ENCODE measurements around the gene TCF7L2. TPM values are rescaled to one million over a fixed set of nuclear protein-coding genes. Genes with fewer than 3 reads are reported as not detected.
"Not testable (repeated sequence)": the region's sequence is repeated elsewhere in the genome, so short reads cannot be mapped to it uniquely, and the experiment has no call there.

The TCF7L2 gene
- total RNA-seq, 1 experiment from 2014 or later = 45.2 TPM

DNA sequence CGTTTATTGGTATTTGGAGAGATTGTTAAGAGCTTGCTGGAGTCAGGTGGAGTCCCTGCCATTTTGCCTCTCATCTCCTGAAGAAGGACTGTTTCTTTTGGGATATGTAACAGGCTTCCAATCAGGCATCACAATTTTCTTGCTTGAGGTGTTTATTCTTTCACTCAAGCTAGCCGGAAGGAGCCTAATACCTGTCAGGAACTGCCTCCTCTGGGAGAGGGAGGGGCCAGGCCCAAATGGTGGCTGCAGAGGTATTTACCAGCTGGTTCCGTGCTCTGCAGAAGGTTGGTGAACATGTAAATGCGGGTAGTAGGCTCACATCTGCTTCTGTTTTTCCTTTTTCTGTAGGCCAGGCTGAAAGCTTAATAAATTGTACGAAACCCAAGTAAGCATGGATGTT lies 114.0 kb downstream of the TCF7L2 start:
- 0 out of 2 replicates have a peak, but pooled peaks have one; percentile 0 for TF ChIP-seq POLR2AphosphoS5 (IDR thresholded peaks at IDR 0.05; ENCODE audit: low read depth, low read length)
- TF ChIP-seq, protein P1, sequence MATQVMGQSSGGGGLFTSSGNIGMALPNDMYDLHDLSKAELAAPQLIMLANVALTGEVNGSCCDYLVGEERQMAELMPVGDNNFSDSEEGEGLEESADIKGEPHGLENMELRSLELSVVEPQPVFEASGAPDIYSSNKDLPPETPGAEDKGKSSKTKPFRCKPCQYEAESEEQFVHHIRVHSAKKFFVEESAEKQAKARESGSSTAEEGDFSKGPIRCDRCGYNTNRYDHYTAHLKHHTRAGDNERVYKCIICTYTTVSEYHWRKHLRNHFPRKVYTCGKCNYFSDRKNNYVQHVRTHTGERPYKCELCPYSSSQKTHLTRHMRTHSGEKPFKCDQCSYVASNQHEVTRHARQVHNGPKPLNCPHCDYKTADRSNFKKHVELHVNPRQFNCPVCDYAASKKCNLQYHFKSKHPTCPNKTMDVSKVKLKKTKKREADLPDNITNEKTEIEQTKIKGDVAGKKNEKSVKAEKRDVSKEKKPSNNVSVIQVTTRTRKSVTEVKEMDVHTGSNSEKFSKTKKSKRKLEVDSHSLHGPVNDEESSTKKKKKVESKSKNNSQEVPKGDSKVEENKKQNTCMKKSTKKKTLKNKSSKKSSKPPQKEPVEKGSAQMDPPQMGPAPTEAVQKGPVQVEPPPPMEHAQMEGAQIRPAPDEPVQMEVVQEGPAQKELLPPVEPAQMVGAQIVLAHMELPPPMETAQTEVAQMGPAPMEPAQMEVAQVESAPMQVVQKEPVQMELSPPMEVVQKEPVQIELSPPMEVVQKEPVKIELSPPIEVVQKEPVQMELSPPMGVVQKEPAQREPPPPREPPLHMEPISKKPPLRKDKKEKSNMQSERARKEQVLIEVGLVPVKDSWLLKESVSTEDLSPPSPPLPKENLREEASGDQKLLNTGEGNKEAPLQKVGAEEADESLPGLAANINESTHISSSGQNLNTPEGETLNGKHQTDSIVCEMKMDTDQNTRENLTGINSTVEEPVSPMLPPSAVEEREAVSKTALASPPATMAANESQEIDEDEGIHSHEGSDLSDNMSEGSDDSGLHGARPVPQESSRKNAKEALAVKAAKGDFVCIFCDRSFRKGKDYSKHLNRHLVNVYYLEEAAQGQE (IDR thresholded peaks at IDR 0.05; ENCODE audit: insufficient read depth in 1 of 2, low read depth in 2 of 2, low read length in 1 of 2) = no peak
- CTCF ChIA-PET = no interaction called here
- DNase-seq (ENCODE audit: low read depth, low spot score) (no peak), ATAC-seq (no peak)
- BruUV-seq (replicated peaks) = no TSS peak
- no peak overlapping the region for H3K4me3 ChIP-seq (ENCODE audit: low read depth in 2 of 2, low read length in 2 of 2)
- no peaks in the 10 kb centered on the region for H3K36me3 ChIP-seq (ENCODE audit: control insufficient read depth, insufficient read depth, low read length)
- POLR2A ChIA-PET = interaction anchor here (0.6 kb wide), 1 partner anchor 28 kb away, joined by 4 read pairs; no protein-coding TSS in a partner anchor
- H3K27ac ChIP-seq (ENCODE audit: low read length) = peak overlapping the region; percentile 97; the same call in 1 of the 2 replicates
- H3K4me1 ChIP-seq (ENCODE audit: control insufficient read depth, insufficient read depth, low read length) = peaks cover 73% of the 10 kb centered on the region
- intact Hi-C loops (cut with micrococcal nuclease; ENCODE audit: unreplicated experiment) = no loop called here
- in situ Hi-C loops (cut with HindIII; ENCODE audit: low pct_unique_long_range_greater_than_20kb, low sequenced_read_pairs) = no loop called here
- H3K27me3 ChIP-seq (ENCODE audit: control insufficient read depth, insufficient read depth, low read length) = no peaks in the 10 kb centered on the region
- no peaks in the 10 kb centered on the region for H3K9me3 ChIP-seq (ENCODE audit: control insufficient read depth, insufficient read depth, low read depth, low read length)

DNA sequence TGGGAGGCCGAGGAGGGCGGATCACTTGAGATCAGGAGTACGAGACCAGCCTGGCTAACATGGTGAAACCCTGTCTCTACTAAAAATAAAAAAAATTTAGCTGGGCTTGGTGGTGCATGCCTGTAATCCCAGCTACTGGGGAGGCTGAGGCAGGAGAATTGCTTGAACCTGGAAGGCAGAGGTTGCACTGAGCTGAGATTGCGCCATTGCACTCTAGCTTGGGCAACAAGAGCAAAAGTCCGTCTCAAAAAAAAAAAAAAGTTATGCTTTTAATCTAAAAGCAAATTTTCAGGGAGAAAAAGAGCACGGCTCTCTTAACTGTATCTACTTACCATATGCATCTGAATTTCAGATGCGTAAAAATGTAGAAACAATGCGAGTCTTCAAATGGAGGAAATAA lies 116.1 kb downstream of the TCF7L2 start:
- BruUV-seq (replicated peaks); H3K27me3 ChIP-seq (ENCODE audit: control insufficient read depth, insufficient read depth, low read length); DNase-seq (ENCODE audit: low read depth, low spot score); H3K27ac ChIP-seq (ENCODE audit: low read length); H3K36me3 ChIP-seq (ENCODE audit: control insufficient read depth, insufficient read depth, low read length); H3K9me3 ChIP-seq (ENCODE audit: control insufficient read depth, insufficient read depth, low read depth, low read length); in situ Hi-C loops (cut with HindIII; ENCODE audit: low pct_unique_long_range_greater_than_20kb, low sequenced_read_pairs); intact Hi-C loops (cut with micrococcal nuclease; ENCODE audit: unreplicated experiment); CTCF ChIA-PET; H3K4me3 ChIP-seq (ENCODE audit: low read depth in 2 of 2, low read length in 2 of 2); POLR2A ChIA-PET; ATAC-seq: not testable (repeated sequence)
- peaks cover 61% of the 10 kb centered on the region for H3K4me1 ChIP-seq (ENCODE audit: control insufficient read depth, insufficient read depth, low read length)

DNA sequence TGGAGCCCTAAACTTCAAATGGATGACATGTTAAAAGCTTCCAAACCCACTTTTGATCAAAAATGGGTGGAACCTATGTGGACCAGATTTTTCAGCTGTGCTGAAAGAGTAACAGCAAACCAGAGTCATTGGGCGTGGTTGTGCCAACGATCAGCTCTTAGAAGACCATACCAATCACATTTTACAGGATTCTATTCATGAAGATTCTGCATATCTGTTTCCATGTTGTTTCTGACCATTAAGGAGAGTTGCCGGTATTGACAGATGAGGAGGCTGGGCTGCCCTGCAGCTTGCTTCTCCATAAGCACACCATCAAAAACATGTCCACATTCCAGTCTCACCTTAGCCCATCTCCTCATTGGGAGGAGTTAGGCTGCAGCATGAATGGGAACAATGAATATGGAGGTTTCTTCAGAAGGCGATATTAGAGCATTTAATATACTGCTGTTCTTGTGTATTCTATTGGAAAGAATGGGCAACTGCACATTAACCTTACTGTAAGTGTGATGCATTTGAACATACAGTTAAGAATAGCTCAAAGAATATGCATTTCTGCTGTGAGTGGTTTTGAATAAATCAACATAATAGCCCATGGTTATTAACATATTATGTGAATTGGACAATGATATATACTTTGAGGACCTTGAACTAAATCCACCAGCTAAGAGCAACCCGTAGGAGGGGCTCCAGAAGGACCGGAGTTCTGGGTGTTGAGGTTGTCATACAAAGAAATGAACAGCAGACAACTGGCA lies 116.7 kb downstream of the TCF7L2 start:
- POLR2A ChIA-PET = no interaction called here
- BruUV-seq (replicated peaks) = no TSS peak

More for the DNA sequence above, 116.7 kb downstream of the TCF7L2 start:
- no peaks in the 10 kb centered on the region for H3K36me3 ChIP-seq (ENCODE audit: control insufficient read depth, insufficient read depth, low read length)
- CTCF ChIA-PET = no interaction called here
- no peak for ATAC-seq
- H3K9me3 ChIP-seq (ENCODE audit: control insufficient read depth, insufficient read depth, low read depth, low read length) = no peaks in the 10 kb centered on the region
- in situ Hi-C loops (cut with HindIII; ENCODE audit: low pct_unique_long_range_greater_than_20kb, low sequenced_read_pairs) = no loop called here
- no peak for DNase-seq (ENCODE audit: low read depth, low spot score)
- TF ChIP-seq, protein P1 (IDR thresholded peaks at IDR 0.05; ENCODE audit: insufficient read depth in 1 of 2, low read depth in 2 of 2, low read length in 1 of 2) = no peak
- TF ChIP-seq, protein P2, sequence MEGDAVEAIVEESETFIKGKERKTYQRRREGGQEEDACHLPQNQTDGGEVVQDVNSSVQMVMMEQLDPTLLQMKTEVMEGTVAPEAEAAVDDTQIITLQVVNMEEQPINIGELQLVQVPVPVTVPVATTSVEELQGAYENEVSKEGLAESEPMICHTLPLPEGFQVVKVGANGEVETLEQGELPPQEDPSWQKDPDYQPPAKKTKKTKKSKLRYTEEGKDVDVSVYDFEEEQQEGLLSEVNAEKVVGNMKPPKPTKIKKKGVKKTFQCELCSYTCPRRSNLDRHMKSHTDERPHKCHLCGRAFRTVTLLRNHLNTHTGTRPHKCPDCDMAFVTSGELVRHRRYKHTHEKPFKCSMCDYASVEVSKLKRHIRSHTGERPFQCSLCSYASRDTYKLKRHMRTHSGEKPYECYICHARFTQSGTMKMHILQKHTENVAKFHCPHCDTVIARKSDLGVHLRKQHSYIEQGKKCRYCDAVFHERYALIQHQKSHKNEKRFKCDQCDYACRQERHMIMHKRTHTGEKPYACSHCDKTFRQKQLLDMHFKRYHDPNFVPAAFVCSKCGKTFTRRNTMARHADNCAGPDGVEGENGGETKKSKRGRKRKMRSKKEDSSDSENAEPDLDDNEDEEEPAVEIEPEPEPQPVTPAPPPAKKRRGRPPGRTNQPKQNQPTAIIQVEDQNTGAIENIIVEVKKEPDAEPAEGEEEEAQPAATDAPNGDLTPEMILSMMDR (IDR thresholded peaks at IDR 0.05) = no peak
- no peak for TF ChIP-seq SIN3A (IDR thresholded peaks at IDR 0.05; ENCODE audit: borderline replicate concordance, insufficient read depth, low read depth, low read length)
- H3K4me3 ChIP-seq (ENCODE audit: low read depth in 2 of 2, low read length in 2 of 2) = no peak overlapping the region
- H3K27me3 ChIP-seq (ENCODE audit: control insufficient read depth, insufficient read depth, low read length) = no peaks in the 10 kb centered on the region
- peak overlapping the region; percentile 52 for H3K27ac ChIP-seq (ENCODE audit: low read length)
- intact Hi-C loops (cut with micrococcal nuclease; ENCODE audit: unreplicated experiment) = no loop called here
- peaks cover 61% of the 10 kb centered on the region for H3K4me1 ChIP-seq (ENCODE audit: control insufficient read depth, insufficient read depth, low read length)
